Coronary artery (tissue), 2 donors: ENCODE data around the gene CCL24.
"Not testable (repeated sequence)": the region's sequence is repeated elsewhere in the genome, so short reads cannot be mapped to it uniquely, and the experiment has no call there.

Source experiments
- DNase-seq: peaks from one replicate; pipeline ENCODE4 v3.0.0-alpha.2; 2017; ENCODE audit warnings: low spot score
- H3K27ac ChIP-seq, 2 donors: fragments of 200-600 bp; sonication (generic); one replicate each; pipeline ENCODE4 v1.5.1; 2016 to 2019
- H3K4me3 ChIP-seq: fragments of 200-600 bp; sonication (generic); 2 replicates; pipeline ENCODE4 v1.5.1; 2016; ENCODE audit warnings: mild to moderate bottlenecking, moderate library complexity
- CTCF ChIP-seq: fragments of 200-600 bp; sonication (generic); IDR thresholded peaks from one replicate; pipeline ENCODE4 v1.5.1; 2019; ENCODE audit warnings: antibody characterized with exemption

The CCL24 gene

GRCh38 chr7:75849573-75849972 lies 36.0 kb upstream of the CCL24 start:
- Histone ChIP-seq H3K4me3 (no peak overlapping the region), H3K27ac (no peak overlapping the region)
- no peak for TF ChIP-seq CTCF
- DNase-seq = no peak

GRCh38 chr7:75847707-75848106 lies 34.1 kb upstream of the CCL24 start:
- H3K27ac ChIP-seq = no peak overlapping the region
- no peak for TF ChIP-seq CTCF
- DNase-seq = no peak
- no peak overlapping the region for H3K4me3 ChIP-seq

- DNase-seq, H3K27ac ChIP-seq, H3K4me3 ChIP-seq: not testable (repeated sequence)
Measured at GRCh38 chr7:75845132-75845531, 31.5 kb upstream of the CCL24 start.

- H3K4me3 ChIP-seq = no peak overlapping the region
- no peak for DNase-seq
- no peak overlapping the region for H3K27ac ChIP-seq
- TF ChIP-seq CTCF = no peak
Measured at GRCh38 chr7:75844158-75844557, 30.6 kb upstream of the CCL24 start.

GRCh38 chr7:75843613-75844116 lies 30.1 kb upstream of the CCL24 start:
- Histone ChIP-seq H3K27ac (no peak overlapping the region), H3K4me3 (no peak overlapping the region)
- DNase-seq = no peak
- TF ChIP-seq CTCF = no peak

- Histone ChIP-seq H3K4me3 (no peak overlapping the region), H3K27ac (peak overlapping the region in 1 of 2 donors; percentile 4)
- DNase-seq = no peak
- no peak for TF ChIP-seq CTCF
Measured at GRCh38 chr7:75842836-75843446, 29.3 kb upstream of the CCL24 start.

GRCh38 chr7:75840029-75840428 lies 26.4 kb upstream of the CCL24 start:
- DNase-seq = no peak
- no peak overlapping the region for H3K4me3 ChIP-seq
- TF ChIP-seq CTCF = no peak
- no peak overlapping the region for H3K27ac ChIP-seq

GRCh38 chr7:75838281-75838930 lies 24.8 kb upstream of the CCL24 start:
- H3K4me3 ChIP-seq, DNase-seq, H3K27ac ChIP-seq: not testable (repeated sequence)
